Tibial artery (tissue), 4 donors: ENCODE data around the gene SHOC2.

Experiments
- DNase-seq, 2 donors: peaks; one replicate each; pipeline ENCODE4 v3.0.0-alpha.2; 2019
- H3K27ac ChIP-seq, 2 donors: fragments of 200-600 bp; sonication (generic) in 1 of 2; 1 replicate in 1 of 2; 2 replicates in 1 of 2; pipeline ENCODE4 v1.5.1; 2018 to 2019; ENCODE audit warnings: mild to moderate bottlenecking in 1 of 2
- H3K27me3 ChIP-seq, 2 donors: fragments of 200-600 bp; sonication (generic) in 1 of 2; one replicate each; pipeline versions ENCODE4 v1.5.1 to v1.6.0; 2016 to 2019
- H3K36me3 ChIP-seq, 3 donors: fragments of 200-600 bp; sonication (generic) in 2 of 3; one replicate each; pipeline ENCODE4 v1.5.1; 2016 to 2019; ENCODE audit warnings: mild to moderate bottlenecking in 2 of 3
- H3K4me1 ChIP-seq, 4 donors: fragments of 200-600 bp; sonication (generic) in 2 of 4; 1 replicate in 3 of 4; 2 replicates in 1 of 4; pipeline ENCODE4 v1.5.1; 2016 to 2019
- H3K4me3 ChIP-seq, 2 donors: fragments of 200-600 bp; sonication (generic) in 1 of 2; 1 replicate in 1 of 2; 2 replicates in 1 of 2; pipeline ENCODE4 v1.5.1; 2018 to 2019; ENCODE audit warnings: mild to moderate bottlenecking in 2 of 2
- H3K9me3 ChIP-seq, 3 donors: fragments of 200-600 bp; sonication (generic) in 1 of 3; one replicate each; pipeline ENCODE4 v1.5.1; 2016 to 2019
- CTCF ChIP-seq, 2 experiments: fragments of 200-600 bp in 1 of 2; fragments of 450-650 bp in 1 of 2; IDR thresholded peaks; one replicate each; pipeline ENCODE4 v1.5.1; 2017 to 2019; ENCODE audit warnings: antibody characterized with exemption in 2 of 2, mild to moderate bottlenecking in 1 of 2, moderate library complexity in 1 of 2
- intact Hi-C: fragments of 100-400 bp; cut with DNase I; formaldehyde crosslinking; loops from one replicate; pipeline ENCODE4 v1.15.0; 2023; ENCODE audit warnings: low total_unique reads

The SHOC2 gene

GRCh38 chr10:110967645-110968044 lies 48.2 kb downstream of the SHOC2 start:
- no peaks in the 10 kb centered on the region for H3K36me3 ChIP-seq
- H3K4me3 ChIP-seq: no peak overlapping the region
- no peak for DNase-seq
- H3K27me3 ChIP-seq: no peaks in the 10 kb centered on the region
- H3K27ac ChIP-seq: no peak overlapping the region
- intact Hi-C loops: no loop called here
- H3K4me1 ChIP-seq: peaks cover 0 to 52% (median under 1%) of the 10 kb centered on the region in 4 donors
- TF ChIP-seq CTCF (IDR thresholded peaks at IDR 0.05): no peak
- no peaks in the 10 kb centered on the region for H3K9me3 ChIP-seq

GRCh38 chr10:110969183-110969582 lies 49.8 kb downstream of the SHOC2 start:
- peaks cover 0 to 44% (median 0%) of the 10 kb centered on the region in 4 donors for H3K4me1 ChIP-seq
- H3K27ac ChIP-seq: no peak overlapping the region
- intact Hi-C loops: no loop called here
- H3K4me3 ChIP-seq: no peak overlapping the region
- TF ChIP-seq CTCF (IDR thresholded peaks at IDR 0.05): no peak
- H3K9me3 ChIP-seq: no peaks in the 10 kb centered on the region
- no peaks in the 10 kb centered on the region for H3K27me3 ChIP-seq
- H3K36me3 ChIP-seq: no peaks in the 10 kb centered on the region
- DNase-seq: no peak

- Histone ChIP-seq H3K27me3 (no peaks in the 10 kb centered on the region), H3K4me1 (peaks cover 0 to 31% (median 0%) of the 10 kb centered on the region in 4 donors), H3K36me3 (no peaks in the 10 kb centered on the region), H3K4me3 (no peak overlapping the region), H3K27ac (no peak overlapping the region), H3K9me3 (no peaks in the 10 kb centered on the region)
- DNase-seq: no peak
- no peak for TF ChIP-seq CTCF (IDR thresholded peaks at IDR 0.05)
- intact Hi-C loops: no loop called here
Measured at GRCh38 chr10:110971638-110972037, 52.2 kb downstream of the SHOC2 start.

GRCh38 chr10:110972231-110973134 lies 53.1 kb downstream of the SHOC2 start:
- Histone ChIP-seq H3K27ac (no peak overlapping the region), H3K36me3 (no peaks in the 10 kb centered on the region), H3K4me3 (no peak overlapping the region), H3K27me3 (no peaks in the 10 kb centered on the region), H3K4me1 (peaks cover 0 to 25% (median 0%) of the 10 kb centered on the region in 4 donors), H3K9me3 (no peaks in the 10 kb centered on the region)
- no peak for DNase-seq
- no peak for TF ChIP-seq CTCF (IDR thresholded peaks at IDR 0.05)
- intact Hi-C loops: no loop called here

GRCh38 chr10:110973400-110973799 lies 54.0 kb downstream of the SHOC2 start:
- Histone ChIP-seq H3K36me3 (no peaks in the 10 kb centered on the region), H3K27ac (no peak overlapping the region), H3K4me1 (peaks cover 0 to 25% (median 0%) of the 10 kb centered on the region in 4 donors), H3K9me3 (no peaks in the 10 kb centered on the region), H3K4me3 (no peak overlapping the region), H3K27me3 (no peaks in the 10 kb centered on the region)
- no peak for TF ChIP-seq CTCF (IDR thresholded peaks at IDR 0.05)
- no peak for DNase-seq
- intact Hi-C loops: no loop called here
